ENCODE measurements around the gene SREBF2. TPM values are rescaled to one million over a fixed set of nuclear protein-coding genes. Genes with fewer than 3 reads are reported as not detected.

The SREBF2 gene
- polyA plus RNA-seq (2012; ENCODE audit: missing spikeins), result 99.3 TPM

- FAIRE-seq, result peak; percentile 100
Measured at GRCh38 chr22:41832553-41833368, at the start of gene SREBF2. Gene SREBF2, plus strand, starts transcription at chr22:41833105. Its CDS starts 166 bp downstream, at chr22:41833271.

DNA sequence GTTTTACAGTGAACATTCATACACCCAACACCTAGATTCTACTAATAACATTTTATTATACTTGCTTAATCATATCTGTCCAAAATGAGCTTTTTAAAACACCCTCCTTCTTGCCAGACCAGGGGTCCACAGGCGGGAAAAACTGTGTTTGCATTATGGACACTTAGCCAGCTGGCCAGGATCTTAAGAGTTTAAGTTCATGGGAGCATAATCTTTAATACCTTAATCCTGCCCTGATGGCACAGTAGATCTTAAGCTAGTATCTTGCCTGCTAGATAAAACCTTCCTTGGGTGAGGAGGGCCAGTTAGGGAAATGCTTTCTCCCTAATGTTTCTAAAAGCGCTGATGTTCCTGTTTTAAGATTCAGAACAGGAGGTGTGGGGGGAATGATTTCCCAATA, 45.6 kb upstream of the SREBF2 start:
- no peak for DNase-seq (ENCODE audit: insufficient read length)
- FAIRE-seq, result no peak
- TF ChIP-seq TAF1 (IDR thresholded peaks at IDR 0.05; ENCODE audit: borderline replicate concordance, low read depth, low read length) (no peak), POLR2A (IDR thresholded peaks at IDR 0.05; ENCODE audit: low read depth, low read length) (no peak), POLR2AphosphoS5 (IDR thresholded peaks at IDR 0.05; ENCODE audit: low read depth, low read length) (no peak)

More at GRCh38 chr22:41832553-41833368, at the start of gene SREBF2:
- peak; percentile 94 for DNase-seq (ENCODE audit: insufficient read length)
- TF ChIP-seq POLR2A (IDR thresholded peaks at IDR 0.05; ENCODE audit: low read depth, low read length) (peak; percentile 89), POLR2AphosphoS5 (IDR thresholded peaks at IDR 0.05; ENCODE audit: low read depth, low read length) (peak; percentile 88), TAF1 (IDR thresholded peaks at IDR 0.05; ENCODE audit: borderline replicate concordance, low read depth, low read length) (peak; percentile 80)

DNA sequence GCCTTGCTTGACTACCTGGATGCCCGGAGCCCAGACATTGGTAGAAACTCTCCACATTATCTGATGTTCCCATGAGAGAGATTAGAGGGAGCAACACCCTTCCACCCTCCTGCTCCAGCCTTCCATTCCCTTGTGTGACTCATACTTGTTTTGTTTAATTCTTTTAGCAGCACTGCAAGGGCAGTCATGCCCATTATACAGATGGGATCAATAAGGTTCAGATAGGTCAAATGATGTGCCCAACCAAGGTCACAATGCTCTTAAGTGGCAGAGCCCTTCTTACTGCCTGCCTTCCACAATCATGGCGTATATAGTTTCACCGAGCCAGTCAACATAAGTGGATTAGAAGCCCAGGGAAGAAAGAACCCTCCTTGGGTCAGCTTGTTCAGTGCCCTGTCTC, 39.0 kb upstream of the SREBF2 start:
- no peak for FAIRE-seq

DNA sequence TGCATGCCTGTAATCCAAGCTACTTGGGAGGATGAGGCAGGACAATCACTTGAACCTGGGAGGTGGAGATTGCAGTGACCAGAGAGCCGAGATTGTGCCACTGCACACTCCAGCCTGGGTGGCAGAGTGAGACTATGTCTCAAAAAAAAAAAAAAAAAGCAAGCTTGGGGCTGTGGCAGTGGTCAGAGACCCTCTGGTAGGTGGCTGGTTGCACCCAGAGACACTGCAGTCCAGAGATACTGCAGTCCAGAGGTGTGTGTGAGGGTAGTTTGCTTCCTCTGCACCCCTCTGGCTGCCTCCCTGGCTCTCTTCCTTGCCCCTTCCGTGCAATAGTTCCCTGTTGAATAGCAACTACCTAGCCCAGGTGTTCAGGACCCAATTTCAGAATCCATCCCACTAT, 34.2 kb upstream of the SREBF2 start:
- FAIRE-seq (peak; percentile 33), DNase-seq (ENCODE audit: insufficient read length) (no peak)
- no peak for TF ChIP-seq TAF1 (IDR thresholded peaks at IDR 0.05; ENCODE audit: borderline replicate concordance, low read depth, low read length)
- no peak for TF ChIP-seq POLR2A (IDR thresholded peaks at IDR 0.05; ENCODE audit: low read depth, low read length)
- no peak for TF ChIP-seq POLR2AphosphoS5 (IDR thresholded peaks at IDR 0.05; ENCODE audit: low read depth, low read length)

More for the DNA sequence above, 39.0 kb upstream of the SREBF2 start:
- no peak for DNase-seq (ENCODE audit: insufficient read length)
- TF ChIP-seq POLR2A (IDR thresholded peaks at IDR 0.05; ENCODE audit: low read depth, low read length) (no peak), POLR2AphosphoS5 (IDR thresholded peaks at IDR 0.05; ENCODE audit: low read depth, low read length) (no peak), TAF1 (IDR thresholded peaks at IDR 0.05; ENCODE audit: borderline replicate concordance, low read depth, low read length) (no peak)

DNA sequence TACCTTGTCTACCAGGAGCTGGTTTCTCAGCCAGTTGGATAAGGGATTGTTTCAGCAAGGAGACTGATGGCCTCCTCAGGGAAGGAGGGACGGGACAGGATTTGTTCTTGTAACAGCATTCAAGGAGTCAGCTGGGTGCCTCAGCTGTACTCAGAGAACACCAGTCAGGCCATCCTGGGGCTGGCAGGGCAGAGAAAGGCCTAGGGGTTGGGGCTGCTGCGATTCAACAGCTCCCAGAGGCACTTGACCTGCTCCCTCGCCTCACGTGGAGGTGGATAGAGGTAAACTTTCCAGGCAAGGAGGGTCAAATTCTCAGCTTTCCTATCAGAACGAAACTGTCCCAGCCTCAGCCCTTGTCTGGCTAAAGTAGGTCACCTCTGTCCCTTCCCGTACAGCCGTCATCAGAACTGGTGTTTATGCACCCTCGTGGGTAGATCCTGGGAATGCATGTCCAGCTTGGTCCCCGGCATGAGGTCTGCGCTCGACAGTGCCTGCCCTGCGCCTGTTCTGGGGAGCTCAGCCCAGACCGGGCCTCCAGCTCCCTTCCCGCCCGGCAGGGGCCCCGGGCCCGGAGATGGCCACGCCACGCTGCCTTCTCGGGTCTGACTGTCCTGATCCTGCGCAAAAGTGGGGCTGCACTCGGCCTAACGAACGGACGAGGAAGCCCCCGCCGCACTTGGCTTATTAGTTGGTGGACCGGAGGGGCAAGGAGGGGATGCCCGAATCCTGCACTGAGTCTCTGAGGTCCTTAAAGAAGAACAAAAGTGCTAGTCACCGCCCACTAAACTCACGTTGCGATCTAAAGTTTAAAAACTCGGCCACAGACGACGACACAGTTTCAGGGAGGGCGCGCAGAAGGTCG, 33.2 kb upstream of the SREBF2 start:
- FAIRE-seq (peak; percentile 75), DNase-seq (ENCODE audit: insufficient read length) (peak; percentile 56)
- TF ChIP-seq POLR2AphosphoS5 (IDR thresholded peaks at IDR 0.05; ENCODE audit: low read depth, low read length), result no peak
- TF ChIP-seq TAF1 (IDR thresholded peaks at IDR 0.05; ENCODE audit: borderline replicate concordance, low read depth, low read length), result no peak
- no peak; the same call in 1 of the 2 replicates for TF ChIP-seq POLR2A (IDR thresholded peaks at IDR 0.05; ENCODE audit: low read depth, low read length)

GRCh38 chr22:41800348-41801146, 32.4 kb upstream of the SREBF2 start, which contains the start of gene CCDC134:
Gene CCDC134, plus strand, starts transcription at chr22:41800679. Its CDS starts 8,212 bp downstream, at chr22:41808891.
- DNase-seq (ENCODE audit: insufficient read length), result peak; percentile 95
- TF ChIP-seq POLR2A (IDR thresholded peaks at IDR 0.05; ENCODE audit: low read depth, low read length) (peak; percentile 96), TAF1 (IDR thresholded peaks at IDR 0.05; ENCODE audit: borderline replicate concordance, low read depth, low read length) (peak; percentile 89; the same call in 1 of the 2 replicates), POLR2AphosphoS5 (IDR thresholded peaks at IDR 0.05; ENCODE audit: low read depth, low read length) (peak; percentile 92)
- FAIRE-seq, result peak; percentile 96

DNA sequence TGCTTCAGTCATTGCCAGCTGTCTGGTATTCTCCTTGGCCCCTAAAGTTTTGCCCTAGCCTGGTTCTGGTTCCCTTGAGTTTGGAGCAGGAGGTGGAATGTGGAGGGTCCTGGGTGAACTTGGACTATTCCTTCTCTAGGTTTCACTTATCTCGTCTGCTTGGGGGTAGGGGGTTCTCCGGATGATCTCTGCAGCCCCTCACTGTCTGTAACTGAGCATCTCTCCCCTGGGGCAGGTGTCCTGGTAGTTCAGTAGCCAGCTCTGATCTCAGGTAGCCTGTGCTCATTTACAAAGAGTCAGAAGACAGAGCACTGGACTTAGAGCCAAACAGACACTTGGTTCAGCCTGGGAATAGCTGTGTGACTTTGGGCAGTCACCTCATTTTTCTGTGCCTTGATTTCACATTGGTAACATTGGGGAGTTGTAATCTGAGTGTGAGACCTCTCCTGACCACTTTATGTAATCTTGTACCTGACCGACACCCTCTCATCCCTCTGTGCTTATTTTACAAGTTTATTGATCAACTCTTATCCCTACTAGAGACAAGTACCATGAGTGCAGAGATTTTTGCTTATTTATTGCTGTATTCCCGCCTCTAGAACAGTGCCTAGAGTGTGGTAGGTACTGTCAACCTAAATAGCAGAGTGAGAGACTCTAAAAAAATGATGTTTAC, 31.6 kb upstream of the SREBF2 start:
- FAIRE-seq (peak; percentile 76), DNase-seq (ENCODE audit: insufficient read length) (no peak)
- TF ChIP-seq POLR2AphosphoS5 (IDR thresholded peaks at IDR 0.05; ENCODE audit: low read depth, low read length) (no peak), TAF1 (IDR thresholded peaks at IDR 0.05; ENCODE audit: borderline replicate concordance, low read depth, low read length) (no peak), POLR2A (IDR thresholded peaks at IDR 0.05; ENCODE audit: low read depth, low read length) (no peak)

DNA sequence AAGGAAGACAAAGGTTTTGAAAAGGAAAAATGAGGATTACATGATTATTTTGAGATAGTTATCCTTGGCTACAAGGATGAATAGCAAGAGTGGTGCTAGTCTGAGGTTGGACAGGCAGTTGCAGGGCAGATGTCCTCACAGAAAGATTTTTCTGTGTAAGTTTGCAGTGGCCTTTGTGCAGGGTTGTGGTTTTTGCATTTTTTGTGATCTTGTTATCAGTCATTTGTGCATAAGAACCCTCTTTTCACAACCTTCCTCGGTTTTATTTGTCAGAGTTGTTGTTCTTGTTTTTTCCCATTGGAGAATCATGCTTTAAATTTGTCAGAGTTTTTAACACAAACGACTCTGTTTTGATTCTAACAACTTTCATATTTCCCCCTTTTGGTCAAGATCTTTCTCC, 31.0 kb upstream of the SREBF2 start:
- FAIRE-seq (peak; percentile 80), DNase-seq (ENCODE audit: insufficient read length) (no peak)
- TF ChIP-seq TAF1 (IDR thresholded peaks at IDR 0.05; ENCODE audit: borderline replicate concordance, low read depth, low read length) (no peak), POLR2AphosphoS5 (IDR thresholded peaks at IDR 0.05; ENCODE audit: low read depth, low read length) (no peak), POLR2A (IDR thresholded peaks at IDR 0.05; ENCODE audit: low read depth, low read length) (no peak)

DNA sequence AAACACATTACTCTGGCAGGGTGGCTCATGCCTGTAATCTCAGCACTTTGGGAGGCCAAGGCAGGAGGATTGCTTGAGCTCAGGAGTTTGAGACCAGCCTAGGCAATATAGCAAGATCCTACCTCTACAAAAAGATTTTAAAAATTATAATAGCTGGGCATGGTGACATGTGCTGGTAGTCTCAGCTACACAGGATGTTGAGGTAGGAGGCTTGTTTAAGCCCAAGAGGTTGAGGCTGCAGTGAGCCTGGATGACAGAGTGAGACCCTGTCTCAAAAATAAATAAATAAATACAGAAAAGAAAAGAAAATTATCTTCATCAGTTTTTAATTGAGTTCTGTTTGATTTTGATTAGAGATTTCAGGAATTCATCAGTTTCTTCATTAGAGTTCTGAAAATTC, 27.3 kb upstream of the SREBF2 start:
- DNase-seq (ENCODE audit: insufficient read length), result no peak
- TF ChIP-seq POLR2A (IDR thresholded peaks at IDR 0.05; ENCODE audit: low read depth, low read length) (no peak), TAF1 (IDR thresholded peaks at IDR 0.05; ENCODE audit: borderline replicate concordance, low read depth, low read length) (no peak), POLR2AphosphoS5 (IDR thresholded peaks at IDR 0.05; ENCODE audit: low read depth, low read length) (no peak)
- no peak for FAIRE-seq

GRCh38 chr22:41808400-41808799, 24.5 kb upstream of the SREBF2 start:
- FAIRE-seq (no peak), DNase-seq (ENCODE audit: insufficient read length) (no peak)
- TF ChIP-seq POLR2AphosphoS5 (IDR thresholded peaks at IDR 0.05; ENCODE audit: low read depth, low read length) (no peak), TAF1 (IDR thresholded peaks at IDR 0.05; ENCODE audit: borderline replicate concordance, low read depth, low read length) (no peak), POLR2A (IDR thresholded peaks at IDR 0.05; ENCODE audit: low read depth, low read length) (no peak)

All from GM12892 (cell line).